ENCODE data around the gene SLAIN2.

DNA sequence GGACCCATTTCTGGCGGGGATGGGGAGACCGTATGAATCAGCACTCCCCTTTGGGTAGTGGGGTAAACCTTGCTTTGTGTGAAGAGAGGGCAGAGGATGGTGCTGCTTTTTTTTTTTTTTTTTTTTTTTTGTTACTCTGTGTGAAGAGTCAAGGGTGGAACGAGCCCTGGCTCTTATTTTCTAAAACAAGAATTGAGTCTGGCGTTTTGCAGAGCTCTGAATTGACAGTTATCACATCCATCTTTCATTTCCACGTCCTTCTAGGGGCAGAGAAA is 1.2 kb downstream of the SLAIN2 start:
- no peak for TF ChIP-seq ATF6 (CRISPR knock-in tag; IDR thresholded peaks at IDR 0.05)
- TF ChIP-seq GRHL2 (CRISPR knock-in tag; IDR thresholded peaks at IDR 0.05; ENCODE audit: insufficient replicate concordance, severe bottlenecking) = no peak
- TF ChIP-seq, protein P1, sequence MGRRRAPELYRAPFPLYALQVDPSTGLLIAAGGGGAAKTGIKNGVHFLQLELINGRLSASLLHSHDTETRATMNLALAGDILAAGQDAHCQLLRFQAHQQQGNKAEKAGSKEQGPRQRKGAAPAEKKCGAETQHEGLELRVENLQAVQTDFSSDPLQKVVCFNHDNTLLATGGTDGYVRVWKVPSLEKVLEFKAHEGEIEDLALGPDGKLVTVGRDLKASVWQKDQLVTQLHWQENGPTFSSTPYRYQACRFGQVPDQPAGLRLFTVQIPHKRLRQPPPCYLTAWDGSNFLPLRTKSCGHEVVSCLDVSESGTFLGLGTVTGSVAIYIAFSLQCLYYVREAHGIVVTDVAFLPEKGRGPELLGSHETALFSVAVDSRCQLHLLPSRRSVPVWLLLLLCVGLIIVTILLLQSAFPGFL (CRISPR knock-in tag; IDR thresholded peaks at IDR 0.05; ENCODE audit: borderline replicate concordance) = no peak
- TF ChIP-seq, protein P2, sequence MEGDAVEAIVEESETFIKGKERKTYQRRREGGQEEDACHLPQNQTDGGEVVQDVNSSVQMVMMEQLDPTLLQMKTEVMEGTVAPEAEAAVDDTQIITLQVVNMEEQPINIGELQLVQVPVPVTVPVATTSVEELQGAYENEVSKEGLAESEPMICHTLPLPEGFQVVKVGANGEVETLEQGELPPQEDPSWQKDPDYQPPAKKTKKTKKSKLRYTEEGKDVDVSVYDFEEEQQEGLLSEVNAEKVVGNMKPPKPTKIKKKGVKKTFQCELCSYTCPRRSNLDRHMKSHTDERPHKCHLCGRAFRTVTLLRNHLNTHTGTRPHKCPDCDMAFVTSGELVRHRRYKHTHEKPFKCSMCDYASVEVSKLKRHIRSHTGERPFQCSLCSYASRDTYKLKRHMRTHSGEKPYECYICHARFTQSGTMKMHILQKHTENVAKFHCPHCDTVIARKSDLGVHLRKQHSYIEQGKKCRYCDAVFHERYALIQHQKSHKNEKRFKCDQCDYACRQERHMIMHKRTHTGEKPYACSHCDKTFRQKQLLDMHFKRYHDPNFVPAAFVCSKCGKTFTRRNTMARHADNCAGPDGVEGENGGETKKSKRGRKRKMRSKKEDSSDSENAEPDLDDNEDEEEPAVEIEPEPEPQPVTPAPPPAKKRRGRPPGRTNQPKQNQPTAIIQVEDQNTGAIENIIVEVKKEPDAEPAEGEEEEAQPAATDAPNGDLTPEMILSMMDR (IDR thresholded peaks at IDR 0.05) = no peak
- TF ChIP-seq NR3C1 (CRISPR knock-in tag; conservative IDR thresholded peaks at IDR 0.05; ENCODE audit: low read depth) = no peak
- no peak for TF ChIP-seq ZNF416 (CRISPR knock-in tag; IDR thresholded peaks at IDR 0.05)
- TF ChIP-seq, protein P3, sequence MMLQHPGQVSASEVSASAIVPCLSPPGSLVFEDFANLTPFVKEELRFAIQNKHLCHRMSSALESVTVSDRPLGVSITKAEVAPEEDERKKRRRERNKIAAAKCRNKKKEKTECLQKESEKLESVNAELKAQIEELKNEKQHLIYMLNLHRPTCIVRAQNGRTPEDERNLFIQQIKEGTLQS (CRISPR knock-in tag; conservative IDR thresholded peaks at IDR 0.05) = no peak
- no peak for TF ChIP-seq FOXK1 (CRISPR knock-in tag; IDR thresholded peaks at IDR 0.05)
- TF ChIP-seq CREB1 (CRISPR knock-in tag; IDR thresholded peaks at IDR 0.05) = no peak
- TF ChIP-seq ZNF138 (CRISPR knock-in tag; conservative IDR thresholded peaks at IDR 0.05) = no peak
- TF ChIP-seq SOX15 (CRISPR knock-in tag; IDR thresholded peaks at IDR 0.05) = no peak
